ENCODE results near the gene HOXA7. TPM values are rescaled to one million over a fixed set of nuclear protein-coding genes. Genes with fewer than 3 reads are reported as not detected.
A peak's percentile ranks its signal among the peaks of the same experiment; 100 is the strongest.

HOXA7 gene
- total RNA-seq, 2 donors from 2014 or later = 0.26 to 0.66 TPM

GRCh38 chr7:27184337-27185012 is 28.0 kb upstream of the HOXA7 start:
- TF ChIP-seq CTCF (IDR thresholded peaks at IDR 0.05) (no peak), POLR2A (IDR thresholded peaks at IDR 0.05) (no peak)
- Histone ChIP-seq H3K4me3 (no peak overlapping the region), H3K4me1 (peaks cover 60% of the 10 kb centered on the region), H3K9me3 (no peaks in the 10 kb centered on the region), H3K27ac (no peak overlapping the region), H3K27me3 (peaks cover 14 to 78% of the 10 kb centered on the region in 2 donors), H3K36me3 (replicated peaks in 1 of 2; ENCODE audit: insufficient read depth in 1 of 2, low read depth in 2 of 2) (no peaks in the 10 kb centered on the region)
- intact Hi-C loops (cut with DNase I) = no loop called here
- 6 to 15% methylated on average over 16 to 65 of the region's 72 CpGs for WGBS, 2 donors
- peak in 2 of 4 donors; percentile 15 to 28 for DNase-seq
- no peak for ATAC-seq

- H3K27ac ChIP-seq = no peak overlapping the region
- no peaks in the 10 kb centered on the region for H3K36me3 ChIP-seq (replicated peaks in 1 of 2; ENCODE audit: insufficient read depth in 1 of 2, low read depth in 2 of 2)
- no peak for ATAC-seq
- TF ChIP-seq POLR2A (IDR thresholded peaks at IDR 0.05) = no peak
- no peak for TF ChIP-seq CTCF (IDR thresholded peaks at IDR 0.05)
- peaks cover 14 to 78% of the 10 kb centered on the region in 2 donors for H3K27me3 ChIP-seq
- peaks cover 58% of the 10 kb centered on the region for H3K4me1 ChIP-seq
- intact Hi-C loops (cut with DNase I) = no loop called here
- no peaks in the 10 kb centered on the region for H3K9me3 ChIP-seq
- H3K4me3 ChIP-seq = no peak overlapping the region
- DNase-seq = peak in 2 of 4 donors; percentile 8 to 9
- WGBS, 2 donors = 7 to 9% methylated on average over 30 of the region's 30 CpGs
These were observed 27.3 kb upstream of the HOXA7 start for GRCh38 chr7:27183682-27184336.

- Histone ChIP-seq H3K27ac (no peak overlapping the region), H3K4me1 (peaks cover 51% of the 10 kb centered on the region)
These were observed 26.6 kb upstream of the HOXA7 start for GRCh38 chr7:27182861-27183681.

GRCh38 chr7:27182285-27182841 is 25.9 kb upstream of the HOXA7 start:
- H3K9me3 ChIP-seq = no peaks in the 10 kb centered on the region
- WGBS, 2 donors = 22 to 31% methylated on average over 4 of the region's 4 CpGs
- H3K27me3 ChIP-seq = peaks cover 14 to 73% of the 10 kb centered on the region in 2 donors
- no peak for ATAC-seq
- H3K36me3 ChIP-seq (replicated peaks in 1 of 2; ENCODE audit: insufficient read depth in 1 of 2, low read depth in 2 of 2) = no peaks in the 10 kb centered on the region
- peak in 2 of 4 donors; percentile 2 to 8 for DNase-seq
- H3K27ac ChIP-seq = no peak overlapping the region
- peaks cover 45% of the 10 kb centered on the region for H3K4me1 ChIP-seq
- no peak overlapping the region for H3K4me3 ChIP-seq
- TF ChIP-seq CTCF (IDR thresholded peaks at IDR 0.05) = no peak
- TF ChIP-seq POLR2A (IDR thresholded peaks at IDR 0.05) = no peak
- intact Hi-C loops (cut with DNase I) = no loop called here

More at GRCh38 chr7:27182861-27183681, 26.6 kb upstream of the HOXA7 start:
- WGBS, 2 donors = 9 to 12% methylated on average over 18 to 39 of the region's 39 CpGs
- Histone ChIP-seq H3K4me3 (no peak overlapping the region), H3K9me3 (no peaks in the 10 kb centered on the region), H3K27me3 (peaks cover 14 to 77% of the 10 kb centered on the region in 2 donors), H3K36me3 (replicated peaks in 1 of 2; ENCODE audit: insufficient read depth in 1 of 2, low read depth in 2 of 2) (no peaks in the 10 kb centered on the region)
- DNase-seq = peak in 2 of 4 donors; percentile 8 to 10
- no peak for ATAC-seq
- no peak for TF ChIP-seq CTCF (IDR thresholded peaks at IDR 0.05)
- TF ChIP-seq POLR2A (IDR thresholded peaks at IDR 0.05) = no peak
- intact Hi-C loops (cut with DNase I) = no loop called here
